ENCODE data around the gene CYBC1. TPM values are rescaled to one million over a fixed set of nuclear protein-coding genes. Genes with fewer than 3 reads are reported as not detected.

Gene CYBC1
- total RNA-seq, 1 experiment from 2014 or later: 71.7 TPM

DNA sequence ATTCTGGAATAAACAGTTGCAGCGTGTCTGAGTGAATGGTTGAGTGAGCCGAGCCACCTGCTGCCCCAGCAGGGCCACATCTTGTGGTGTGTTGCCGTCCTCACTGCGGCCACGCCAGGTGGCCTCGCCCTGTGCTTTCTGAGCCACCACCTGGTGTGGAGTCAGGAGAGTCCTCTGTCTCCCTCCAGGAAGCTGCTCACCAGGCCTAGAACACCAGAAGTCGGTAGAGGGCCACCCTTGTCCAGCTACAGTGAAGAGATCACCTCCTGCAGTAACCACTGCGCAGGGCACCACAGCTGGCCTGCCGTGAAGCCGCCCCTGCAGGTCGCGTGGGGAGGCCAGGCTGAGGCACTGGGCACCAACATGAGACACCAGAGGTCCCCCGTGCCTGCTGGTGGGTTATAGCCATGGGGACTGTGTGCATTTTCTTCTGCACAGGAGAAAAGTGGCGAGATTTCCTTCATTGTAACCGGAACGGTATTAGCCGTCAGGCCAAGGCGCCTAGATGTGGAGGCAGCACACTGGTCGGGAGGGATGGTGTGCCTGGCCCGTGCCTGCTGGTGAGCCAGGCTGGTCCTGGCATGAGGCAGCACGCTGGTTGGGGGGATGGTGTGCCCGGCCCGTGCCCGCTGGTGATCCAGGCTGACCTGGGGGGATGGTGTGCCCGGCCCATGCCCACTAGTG lies 40.1 kb upstream of the CYBC1 start (continued):
- TF ChIP-seq, protein P1, sequence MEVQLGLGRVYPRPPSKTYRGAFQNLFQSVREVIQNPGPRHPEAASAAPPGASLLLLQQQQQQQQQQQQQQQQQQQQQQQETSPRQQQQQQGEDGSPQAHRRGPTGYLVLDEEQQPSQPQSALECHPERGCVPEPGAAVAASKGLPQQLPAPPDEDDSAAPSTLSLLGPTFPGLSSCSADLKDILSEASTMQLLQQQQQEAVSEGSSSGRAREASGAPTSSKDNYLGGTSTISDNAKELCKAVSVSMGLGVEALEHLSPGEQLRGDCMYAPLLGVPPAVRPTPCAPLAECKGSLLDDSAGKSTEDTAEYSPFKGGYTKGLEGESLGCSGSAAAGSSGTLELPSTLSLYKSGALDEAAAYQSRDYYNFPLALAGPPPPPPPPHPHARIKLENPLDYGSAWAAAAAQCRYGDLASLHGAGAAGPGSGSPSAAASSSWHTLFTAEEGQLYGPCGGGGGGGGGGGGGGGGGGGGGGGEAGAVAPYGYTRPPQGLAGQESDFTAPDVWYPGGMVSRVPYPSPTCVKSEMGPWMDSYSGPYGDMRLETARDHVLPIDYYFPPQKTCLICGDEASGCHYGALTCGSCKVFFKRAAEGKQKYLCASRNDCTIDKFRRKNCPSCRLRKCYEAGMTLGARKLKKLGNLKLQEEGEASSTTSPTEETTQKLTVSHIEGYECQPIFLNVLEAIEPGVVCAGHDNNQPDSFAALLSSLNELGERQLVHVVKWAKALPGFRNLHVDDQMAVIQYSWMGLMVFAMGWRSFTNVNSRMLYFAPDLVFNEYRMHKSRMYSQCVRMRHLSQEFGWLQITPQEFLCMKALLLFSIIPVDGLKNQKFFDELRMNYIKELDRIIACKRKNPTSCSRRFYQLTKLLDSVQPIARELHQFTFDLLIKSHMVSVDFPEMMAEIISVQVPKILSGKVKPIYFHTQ (CRISPR knock-in tag; IDR thresholded peaks at IDR 0.05): no peak
- TF ChIP-seq, protein P2, sequence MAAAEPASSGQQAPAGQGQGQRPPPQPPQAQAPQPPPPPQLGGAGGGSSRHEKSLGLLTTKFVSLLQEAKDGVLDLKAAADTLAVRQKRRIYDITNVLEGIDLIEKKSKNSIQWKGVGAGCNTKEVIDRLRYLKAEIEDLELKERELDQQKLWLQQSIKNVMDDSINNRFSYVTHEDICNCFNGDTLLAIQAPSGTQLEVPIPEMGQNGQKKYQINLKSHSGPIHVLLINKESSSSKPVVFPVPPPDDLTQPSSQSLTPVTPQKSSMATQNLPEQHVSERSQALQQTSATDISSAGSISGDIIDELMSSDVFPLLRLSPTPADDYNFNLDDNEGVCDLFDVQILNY (CRISPR knock-in tag; IDR thresholded peaks at IDR 0.05): no peak
- TF ChIP-seq CREB1 (CRISPR knock-in tag; IDR thresholded peaks at IDR 0.05): no peak
- no peak for TF ChIP-seq NFYB (CRISPR knock-in tag; conservative IDR thresholded peaks at IDR 0.05; ENCODE audit: low read depth)
- TF ChIP-seq JAZF1 (CRISPR knock-in tag; IDR thresholded peaks at IDR 0.05): no peak
- no peak for TF ChIP-seq ZNF671 (CRISPR knock-in tag; IDR thresholded peaks at IDR 0.05)
- TF ChIP-seq, protein P3, sequence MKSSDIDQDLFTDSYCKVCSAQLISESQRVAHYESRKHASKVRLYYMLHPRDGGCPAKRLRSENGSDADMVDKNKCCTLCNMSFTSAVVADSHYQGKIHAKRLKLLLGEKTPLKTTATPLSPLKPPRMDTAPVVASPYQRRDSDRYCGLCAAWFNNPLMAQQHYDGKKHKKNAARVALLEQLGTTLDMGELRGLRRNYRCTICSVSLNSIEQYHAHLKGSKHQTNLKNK (CRISPR knock-in tag; IDR thresholded peaks at IDR 0.05): no peak
- TF ChIP-seq, protein P4, sequence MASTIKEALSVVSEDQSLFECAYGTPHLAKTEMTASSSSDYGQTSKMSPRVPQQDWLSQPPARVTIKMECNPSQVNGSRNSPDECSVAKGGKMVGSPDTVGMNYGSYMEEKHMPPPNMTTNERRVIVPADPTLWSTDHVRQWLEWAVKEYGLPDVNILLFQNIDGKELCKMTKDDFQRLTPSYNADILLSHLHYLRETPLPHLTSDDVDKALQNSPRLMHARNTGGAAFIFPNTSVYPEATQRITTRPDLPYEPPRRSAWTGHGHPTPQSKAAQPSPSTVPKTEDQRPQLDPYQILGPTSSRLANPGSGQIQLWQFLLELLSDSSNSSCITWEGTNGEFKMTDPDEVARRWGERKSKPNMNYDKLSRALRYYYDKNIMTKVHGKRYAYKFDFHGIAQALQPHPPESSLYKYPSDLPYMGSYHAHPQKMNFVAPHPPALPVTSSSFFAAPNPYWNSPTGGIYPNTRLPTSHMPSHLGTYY (CRISPR knock-in tag; IDR thresholded peaks at IDR 0.05): no peak

DNA sequence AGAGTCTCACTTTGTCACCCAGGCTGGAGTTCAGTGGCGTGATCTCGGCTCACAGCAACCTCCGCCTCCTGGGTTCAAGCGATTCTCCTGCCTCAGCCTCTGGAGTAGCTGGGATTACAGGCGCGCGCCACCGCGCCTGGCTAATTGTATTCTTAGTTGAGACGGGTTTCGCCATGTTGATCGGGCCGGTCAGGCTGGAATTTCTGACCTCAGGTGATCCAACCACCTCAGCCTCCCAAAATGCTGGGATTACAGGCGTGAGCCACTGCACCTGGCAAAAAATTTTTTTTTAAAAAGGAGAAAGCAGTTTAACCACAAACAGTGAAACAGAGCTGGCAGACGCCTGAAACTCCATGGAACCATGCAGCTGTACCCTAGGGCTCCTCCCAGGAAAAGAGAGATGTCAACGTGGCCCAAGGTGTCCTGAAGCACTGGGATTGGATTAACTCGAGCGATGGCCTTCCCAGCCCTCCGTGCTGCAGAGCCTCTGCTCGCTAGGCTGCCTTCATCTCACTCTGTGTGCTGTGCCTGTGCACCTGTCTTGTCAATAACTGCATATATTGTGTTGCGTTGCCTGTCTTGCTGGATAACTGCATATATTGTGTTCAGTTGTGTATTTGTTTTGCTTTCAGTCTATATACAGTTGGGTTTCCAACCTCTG lies 39.4 kb upstream of the CYBC1 start:
- POLR2A ChIA-PET: no interaction called here
- DNase-seq (ENCODE audit: low spot score) (no peak), ATAC-seq (no peak)
- Mint-ChIP-seq H3K4me1 (peaks cover 5% of the 10 kb centered on the region), H3K36me3 (peaks cover 29% of the 10 kb centered on the region), H3K27ac (peak overlapping the region; percentile 6; the same call in 1 of the 2 replicates), H3K4me3 (no peak overlapping the region), H3K27me3 (ENCODE audit: low read depth) (peaks cover 3% of the 10 kb centered on the region; the same call in 1 of the 2 replicates), H3K9me3 (no peaks in the 10 kb centered on the region)
- TF ChIP-seq SMAD4 (CRISPR knock-in tag; IDR thresholded peaks at IDR 0.05) (no peak), ZNF423 (CRISPR knock-in tag; IDR thresholded peaks at IDR 0.05) (no peak), SOX15 (CRISPR knock-in tag; IDR thresholded peaks at IDR 0.05) (no peak), EMX1 (CRISPR knock-in tag; IDR thresholded peaks at IDR 0.05) (no peak), TCF7 (CRISPR knock-in tag; IDR thresholded peaks at IDR 0.05; ENCODE audit: low read depth) (no peak)
- TF ChIP-seq, protein P5, sequence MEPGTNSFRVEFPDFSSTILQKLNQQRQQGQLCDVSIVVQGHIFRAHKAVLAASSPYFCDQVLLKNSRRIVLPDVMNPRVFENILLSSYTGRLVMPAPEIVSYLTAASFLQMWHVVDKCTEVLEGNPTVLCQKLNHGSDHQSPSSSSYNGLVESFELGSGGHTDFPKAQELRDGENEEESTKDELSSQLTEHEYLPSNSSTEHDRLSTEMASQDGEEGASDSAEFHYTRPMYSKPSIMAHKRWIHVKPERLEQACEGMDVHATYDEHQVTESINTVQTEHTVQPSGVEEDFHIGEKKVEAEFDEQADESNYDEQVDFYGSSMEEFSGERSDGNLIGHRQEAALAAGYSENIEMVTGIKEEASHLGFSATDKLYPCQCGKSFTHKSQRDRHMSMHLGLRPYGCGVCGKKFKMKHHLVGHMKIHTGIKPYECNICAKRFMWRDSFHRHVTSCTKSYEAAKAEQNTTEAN (CRISPR knock-in tag; IDR thresholded peaks at IDR 0.05): no peak
- TF ChIP-seq, protein P6, sequence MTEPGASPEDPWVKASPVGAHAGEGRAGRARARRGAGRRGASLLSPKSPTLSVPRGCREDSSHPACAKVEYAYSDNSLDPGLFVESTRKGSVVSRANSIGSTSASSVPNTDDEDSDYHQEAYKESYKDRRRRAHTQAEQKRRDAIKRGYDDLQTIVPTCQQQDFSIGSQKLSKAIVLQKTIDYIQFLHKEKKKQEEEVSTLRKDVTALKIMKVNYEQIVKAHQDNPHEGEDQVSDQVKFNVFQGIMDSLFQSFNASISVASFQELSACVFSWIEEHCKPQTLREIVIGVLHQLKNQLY (CRISPR knock-in tag; IDR thresholded peaks at IDR 0.05): no peak
- TF ChIP-seq, protein P7, sequence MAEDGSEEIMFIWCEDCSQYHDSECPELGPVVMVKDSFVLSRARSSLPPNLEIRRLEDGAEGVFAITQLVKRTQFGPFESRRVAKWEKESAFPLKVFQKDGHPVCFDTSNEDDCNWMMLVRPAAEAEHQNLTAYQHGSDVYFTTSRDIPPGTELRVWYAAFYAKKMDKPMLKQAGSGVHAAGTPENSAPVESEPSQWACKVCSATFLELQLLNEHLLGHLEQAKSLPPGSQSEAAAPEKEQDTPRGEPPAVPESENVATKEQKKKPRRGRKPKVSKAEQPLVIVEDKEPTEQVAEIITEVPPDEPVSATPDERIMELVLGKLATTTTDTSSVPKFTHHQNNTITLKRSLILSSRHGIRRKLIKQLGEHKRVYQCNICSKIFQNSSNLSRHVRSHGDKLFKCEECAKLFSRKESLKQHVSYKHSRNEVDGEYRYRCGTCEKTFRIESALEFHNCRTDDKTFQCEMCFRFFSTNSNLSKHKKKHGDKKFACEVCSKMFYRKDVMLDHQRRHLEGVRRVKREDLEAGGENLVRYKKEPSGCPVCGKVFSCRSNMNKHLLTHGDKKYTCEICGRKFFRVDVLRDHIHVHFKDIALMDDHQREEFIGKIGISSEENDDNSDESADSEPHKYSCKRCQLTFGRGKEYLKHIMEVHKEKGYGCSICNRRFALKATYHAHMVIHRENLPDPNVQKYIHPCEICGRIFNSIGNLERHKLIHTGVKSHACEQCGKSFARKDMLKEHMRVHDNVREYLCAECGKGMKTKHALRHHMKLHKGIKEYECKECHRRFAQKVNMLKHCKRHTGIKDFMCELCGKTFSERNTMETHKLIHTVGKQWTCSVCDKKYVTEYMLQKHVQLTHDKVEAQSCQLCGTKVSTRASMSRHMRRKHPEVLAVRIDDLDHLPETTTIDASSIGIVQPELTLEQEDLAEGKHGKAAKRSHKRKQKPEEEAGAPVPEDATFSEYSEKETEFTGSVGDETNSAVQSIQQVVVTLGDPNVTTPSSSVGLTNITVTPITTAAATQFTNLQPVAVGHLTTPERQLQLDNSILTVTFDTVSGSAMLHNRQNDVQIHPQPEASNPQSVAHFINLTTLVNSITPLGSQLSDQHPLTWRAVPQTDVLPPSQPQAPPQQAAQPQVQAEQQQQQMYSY (CRISPR knock-in tag; IDR thresholded peaks at IDR 0.05): no peak
- TF ChIP-seq, protein P8, sequence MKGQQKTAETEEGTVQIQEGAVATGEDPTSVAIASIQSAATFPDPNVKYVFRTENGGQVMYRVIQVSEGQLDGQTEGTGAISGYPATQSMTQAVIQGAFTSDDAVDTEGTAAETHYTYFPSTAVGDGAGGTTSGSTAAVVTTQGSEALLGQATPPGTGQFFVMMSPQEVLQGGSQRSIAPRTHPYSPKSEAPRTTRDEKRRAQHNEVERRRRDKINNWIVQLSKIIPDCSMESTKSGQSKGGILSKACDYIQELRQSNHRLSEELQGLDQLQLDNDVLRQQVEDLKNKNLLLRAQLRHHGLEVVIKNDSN (CRISPR knock-in tag; IDR thresholded peaks at IDR 0.05): no peak
- TF ChIP-seq, protein P9, sequence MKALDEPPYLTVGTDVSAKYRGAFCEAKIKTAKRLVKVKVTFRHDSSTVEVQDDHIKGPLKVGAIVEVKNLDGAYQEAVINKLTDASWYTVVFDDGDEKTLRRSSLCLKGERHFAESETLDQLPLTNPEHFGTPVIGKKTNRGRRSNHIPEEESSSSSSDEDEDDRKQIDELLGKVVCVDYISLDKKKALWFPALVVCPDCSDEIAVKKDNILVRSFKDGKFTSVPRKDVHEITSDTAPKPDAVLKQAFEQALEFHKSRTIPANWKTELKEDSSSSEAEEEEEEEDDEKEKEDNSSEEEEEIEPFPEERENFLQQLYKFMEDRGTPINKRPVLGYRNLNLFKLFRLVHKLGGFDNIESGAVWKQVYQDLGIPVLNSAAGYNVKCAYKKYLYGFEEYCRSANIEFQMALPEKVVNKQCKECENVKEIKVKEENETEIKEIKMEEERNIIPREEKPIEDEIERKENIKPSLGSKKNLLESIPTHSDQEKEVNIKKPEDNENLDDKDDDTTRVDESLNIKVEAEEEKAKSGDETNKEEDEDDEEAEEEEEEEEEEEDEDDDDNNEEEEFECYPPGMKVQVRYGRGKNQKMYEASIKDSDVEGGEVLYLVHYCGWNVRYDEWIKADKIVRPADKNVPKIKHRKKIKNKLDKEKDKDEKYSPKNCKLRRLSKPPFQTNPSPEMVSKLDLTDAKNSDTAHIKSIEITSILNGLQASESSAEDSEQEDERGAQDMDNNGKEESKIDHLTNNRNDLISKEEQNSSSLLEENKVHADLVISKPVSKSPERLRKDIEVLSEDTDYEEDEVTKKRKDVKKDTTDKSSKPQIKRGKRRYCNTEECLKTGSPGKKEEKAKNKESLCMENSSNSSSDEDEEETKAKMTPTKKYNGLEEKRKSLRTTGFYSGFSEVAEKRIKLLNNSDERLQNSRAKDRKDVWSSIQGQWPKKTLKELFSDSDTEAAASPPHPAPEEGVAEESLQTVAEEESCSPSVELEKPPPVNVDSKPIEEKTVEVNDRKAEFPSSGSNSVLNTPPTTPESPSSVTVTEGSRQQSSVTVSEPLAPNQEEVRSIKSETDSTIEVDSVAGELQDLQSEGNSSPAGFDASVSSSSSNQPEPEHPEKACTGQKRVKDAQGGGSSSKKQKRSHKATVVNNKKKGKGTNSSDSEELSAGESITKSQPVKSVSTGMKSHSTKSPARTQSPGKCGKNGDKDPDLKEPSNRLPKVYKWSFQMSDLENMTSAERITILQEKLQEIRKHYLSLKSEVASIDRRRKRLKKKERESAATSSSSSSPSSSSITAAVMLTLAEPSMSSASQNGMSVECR (CRISPR knock-in tag; IDR thresholded peaks at IDR 0.05; ENCODE audit: borderline replicate concordance): no peak
- CTCF ChIA-PET: no interaction called here

Data from WTC11 (cell line).